Testis (tissue), 3 donors: ENCODE measurements around the gene COL26A1. TPM values are rescaled to one million over a fixed set of nuclear protein-coding genes. Genes with fewer than 3 reads are reported as not detected.

Source experiments
- DNase-seq: peaks from one replicate; pipeline ENCODE4 v3.0.0-alpha.2; 2019
- H3K27ac ChIP-seq, 2 donors: fragments of 200-600 bp; sonication (generic); one replicate each; pipeline ENCODE4 v1.5.1; 2019
- H3K27me3 ChIP-seq: fragments of 200-600 bp; sonication (generic); one replicate; pipeline ENCODE4 v1.5.1; 2019
- H3K36me3 ChIP-seq: fragments of 200-600 bp; sonication (generic); one replicate; pipeline ENCODE4 v1.5.1; 2017; ENCODE audit warnings: low read depth; ENCODE audit errors: missing control alignments
- H3K4me1 ChIP-seq: fragments of 200-600 bp; sonication (generic); one replicate; pipeline ENCODE4 v1.5.1; 2019
- H3K4me3 ChIP-seq, 2 donors: fragments of 200-600 bp; sonication (generic); one replicate each; pipeline ENCODE4 v1.5.1; 2017 to 2019
- H3K9me3 ChIP-seq: fragments of 200-600 bp; sonication (generic); one replicate; pipeline ENCODE4 v1.5.1; 2017
- CTCF ChIP-seq, 3 experiments: fragments of 450-650 bp in 2 of 3; fragments of 200-600 bp in 1 of 3; sonication (generic) in 1 of 3; IDR thresholded peaks; one replicate each; pipeline ENCODE4 v1.5.1; 2016 to 2019; ENCODE audit warnings: antibody characterized with exemption in 3 of 3, mild to moderate bottlenecking in 2 of 3, moderate library complexity in 1 of 3
- POLR2A ChIP-seq: fragments of 450-650 bp; IDR thresholded peaks from one replicate; pipeline ENCODE4 v1.6.1; 2017; ENCODE audit warnings: antibody characterized with exemption, mild to moderate bottlenecking, moderate library complexity
- WGBS, 2 donors: methylation state at CpG; one replicate each; pipeline ENCODE4 v1.1.5; 2018; 5-methylcytosine and 5-hydroxymethylcytosine counted together
- intact Hi-C: fragments of 100-400 bp; cut with DNase I; formaldehyde crosslinking; loops from one replicate; pipeline ENCODE4 v1.15.1; 2023; ENCODE audit warnings: low total_unique reads
- polyA plus RNA-seq: library from polyadenylated mRNA; stranded (reverse); fragments of 350-450 nt; fragmentation: Illumina TruSeq; extraction: RNeasy Lipid Tissue Mini Kit (QIAGEN cat#74804); gene quantifications from one replicate; pipeline ENCODE4 v1.2.3, GENCODE V29; 2014; ENCODE audit warnings: low read depth, low replicate concordance; ENCODE audit not compliant: insufficient read depth
- total RNA-seq, 2 donors: library from RNA; depleted of rRNA; stranded (reverse); fragments of >200 nt; gene quantifications; one replicate each; pipeline ENCODE4 v1.2.3, GENCODE V29; 2016

Gene COL26A1
- total and polyA plus RNA-seq, 3 donors from 2014 or later, result 0.94 to 3.1 (median 1.1) TPM

GRCh38 chr7:101450064-101450463, 87.4 kb downstream of the COL26A1 start:
- intact Hi-C loops, result no loop called here
- no peaks in the 10 kb centered on the region for H3K9me3 ChIP-seq
- no peak for TF ChIP-seq CTCF (IDR thresholded peaks at IDR 0.05)
- TF ChIP-seq POLR2A, result no peak
- 88 to 92% methylated on average over 4 of the region's 4 CpGs for WGBS, 2 donors
- DNase-seq, result no peak
- no peaks in the 10 kb centered on the region for H3K4me1 ChIP-seq
- H3K27me3 ChIP-seq, result no peaks in the 10 kb centered on the region
- no peak overlapping the region for H3K27ac ChIP-seq
- H3K4me3 ChIP-seq, result no peak overlapping the region
- no peaks in the 10 kb centered on the region for H3K36me3 ChIP-seq

GRCh38 chr7:101453617-101454016, 90.9 kb downstream of the COL26A1 start:
- H3K9me3 ChIP-seq, result no peaks in the 10 kb centered on the region
- 60 to 73% methylated on average over 5 of the region's 5 CpGs for WGBS, 2 donors
- no peak for DNase-seq
- no peak overlapping the region for H3K4me3 ChIP-seq
- TF ChIP-seq POLR2A, result no peak
- TF ChIP-seq CTCF (IDR thresholded peaks at IDR 0.05), result no peak
- intact Hi-C loops, result no loop called here
- H3K27ac ChIP-seq, result no peak overlapping the region
- H3K27me3 ChIP-seq, result no peaks in the 10 kb centered on the region
- H3K4me1 ChIP-seq, result no peaks in the 10 kb centered on the region
- no peaks in the 10 kb centered on the region for H3K36me3 ChIP-seq

GRCh38 chr7:101457001-101457750, 94.5 kb downstream of the COL26A1 start:
- H3K9me3 ChIP-seq, result no peaks in the 10 kb centered on the region
- no peaks in the 10 kb centered on the region for H3K36me3 ChIP-seq
- TF ChIP-seq POLR2A (no peak), CTCF (IDR thresholded peaks at IDR 0.05) (no peak)
- DNase-seq, result no peak
- no peak overlapping the region for H3K27ac ChIP-seq
- intact Hi-C loops, result no loop called here
- H3K4me3 ChIP-seq, result no peak overlapping the region
- H3K27me3 ChIP-seq, result no peaks in the 10 kb centered on the region
- H3K4me1 ChIP-seq, result no peaks in the 10 kb centered on the region
- WGBS, 2 donors, result 62 to 70% methylated on average over 6 of the region's 6 CpGs

GRCh38 chr7:101465131-101465530, 102.5 kb downstream of the COL26A1 start:
- H3K4me3 ChIP-seq, result no peak overlapping the region
- no peaks in the 10 kb centered on the region for H3K36me3 ChIP-seq
- H3K27me3 ChIP-seq, result no peaks in the 10 kb centered on the region
- H3K27ac ChIP-seq, result no peak overlapping the region
- intact Hi-C loops, result no loop called here
- 85 to 94% methylated on average over 4 to 5 of the region's 5 CpGs for WGBS, 2 donors
- H3K9me3 ChIP-seq, result no peaks in the 10 kb centered on the region
- H3K4me1 ChIP-seq, result no peaks in the 10 kb centered on the region
- DNase-seq, result no peak
- no peak for TF ChIP-seq POLR2A
- TF ChIP-seq CTCF (IDR thresholded peaks at IDR 0.05), result no peak

- TF ChIP-seq CTCF (IDR thresholded peaks at IDR 0.05), result no peak
- no peak for TF ChIP-seq POLR2A
- Histone ChIP-seq H3K4me1 (no peaks in the 10 kb centered on the region), H3K27ac (no peak overlapping the region), H3K27me3 (no peaks in the 10 kb centered on the region), H3K36me3 (no peaks in the 10 kb centered on the region), H3K9me3 (no peaks in the 10 kb centered on the region), H3K4me3 (no peak overlapping the region)
- WGBS, 2 donors, result 66 to 78% methylated on average over 7 to 9 of the region's 9 CpGs
- intact Hi-C loops, result no loop called here
- no peak for DNase-seq
These were observed 103.0 kb downstream of the COL26A1 start for GRCh38 chr7:101465576-101466196.
